HG02759 (cell line): ENCODE data around the gene GALK1.
"Not testable (repeated sequence)": the region's sequence is repeated elsewhere in the genome, so short reads cannot be mapped to it uniquely, and the experiment has no call there.

Experiments
- ATAC-seq: cut with Tn5 transposase; IDR thresholded peaks from one replicate; pipeline ENCODE4 v1.9.1; 2021; ENCODE audit warnings: mild to moderate bottlenecking, moderate library complexity; ENCODE audit not compliant: unreplicated experiment

GALK1 gene

GRCh38 chr17:75767881-75768280 is 2.9 kb upstream of the GALK1 start:
- ATAC-seq, result no peak

- ATAC-seq, result no peak
Measured at GRCh38 chr17:75765981-75766380, 989 bp upstream of the GALK1 start.

GRCh38 chr17:75764417-75764710 is 628 bp downstream of the GALK1 start:
- no peak for ATAC-seq

GRCh38 chr17:75763613-75764416 is 1.2 kb downstream of the GALK1 start:
- ATAC-seq, result no peak

- no peak for ATAC-seq
Measured at GRCh38 chr17:75763269-75763607, 1.8 kb downstream of the GALK1 start.

- ATAC-seq, result no peak
Measured at GRCh38 chr17:75762513-75763268, 2.3 kb downstream of the GALK1 start.

GRCh38 chr17:75759978-75760640 is 4.9 kb downstream of the GALK1 start:
- not testable (repeated sequence) for ATAC-seq

- no peak for ATAC-seq
Measured at GRCh38 chr17:75759457-75759856, 5.5 kb downstream of the GALK1 start.

- ATAC-seq, result no peak
Measured at GRCh38 chr17:75758131-75758905, 6.7 kb downstream of the GALK1 start.

GRCh38 chr17:75757086-75757681 is 7.8 kb downstream of the GALK1 start:
- no peak for ATAC-seq

- no peak for ATAC-seq
Measured at GRCh38 chr17:75756451-75757085, 8.4 kb downstream of the GALK1 start.

- no peak for ATAC-seq
Measured at GRCh38 chr17:75755990-75756389, 9.0 kb downstream of the GALK1 start.

GRCh38 chr17:75755205-75755901 is 9.6 kb downstream of the GALK1 start:
- ATAC-seq, result no peak

- ATAC-seq, result no peak
Measured at GRCh38 chr17:75754378-75755204, 10.4 kb downstream of the GALK1 start.

GRCh38 chr17:75753514-75754377 is 11.2 kb downstream of the GALK1 start:
- peak; percentile 78 for ATAC-seq

GRCh38 chr17:75752802-75753513 is 12.0 kb downstream of the GALK1 start:
- no peak for ATAC-seq

GRCh38 chr17:75752405-75752709 is 12.6 kb downstream of the GALK1 start:
- no peak for ATAC-seq
